ENCODE results near the gene SLC16A2.

GRCh38 chrX:74467656-74468055 is 46.4 kb downstream of the SLC16A2 start:
- TF ChIP-seq POLR2A (IDR thresholded peaks at IDR 0.05) (no peak), CTCF (IDR thresholded peaks at IDR 0.05) (no peak)
